H9 (cell line): ENCODE data around the gene SH2D3C. TPM values are rescaled to one million over a fixed set of nuclear protein-coding genes. Genes with fewer than 3 reads are reported as not detected.
A peak's percentile ranks its signal among the peaks of the same experiment; 100 is the strongest.

Experiments used
- DNase-seq: peaks from one replicate; pipeline ENCODE4 v3.0.0-alpha.2; 2017
- H2AFZ ChIP-seq: one replicate; pipeline ENCODE4 v1.6.1; 2013; ENCODE audit warnings: mild to moderate bottlenecking, low read length, control low read depth, moderate library complexity
- H2AK5ac ChIP-seq: 2 replicates; pipeline ENCODE4 v1.6.1; 2013; ENCODE audit warnings: low read length, control low read depth, mixed read lengths; ENCODE audit not compliant: insufficient read length
- H2BK120ac ChIP-seq: one replicate; pipeline ENCODE4 v1.6.1; 2013; ENCODE audit warnings: low read depth, mild to moderate bottlenecking, low read length, control low read depth, inconsistent platforms; ENCODE audit not compliant: poor library complexity, severe bottlenecking
- H2BK12ac ChIP-seq: 2 replicates; pipeline ENCODE4 v1.6.1; 2013; ENCODE audit warnings: low read length, control low read depth, mixed read lengths, low read depth; ENCODE audit not compliant: insufficient read length
- H2BK15ac ChIP-seq: 2 replicates; pipeline ENCODE4 v1.6.1; 2013; ENCODE audit warnings: low read depth, low read length, control low read depth
- H2BK20ac ChIP-seq: one replicate; pipeline ENCODE4 v1.6.1; 2013; ENCODE audit warnings: low read depth, mild to moderate bottlenecking, low read length, control low read depth, inconsistent platforms; ENCODE audit not compliant: poor library complexity, severe bottlenecking
- H2BK5ac ChIP-seq: 2 replicates; pipeline ENCODE4 v1.6.1; 2013; ENCODE audit warnings: low read length, control low read depth, mixed read lengths; ENCODE audit not compliant: insufficient read length
- H3K14ac ChIP-seq: 2 replicates; pipeline ENCODE4 v1.6.1; 2013; ENCODE audit warnings: low read length, control low read depth; ENCODE audit not compliant: insufficient read depth
- H3K18ac ChIP-seq: 2 replicates; pipeline ENCODE4 v1.6.1; 2013; ENCODE audit warnings: low read depth, mild to moderate bottlenecking, mixed read lengths, low read length, control low read depth; ENCODE audit not compliant: insufficient read length
- H3K23ac ChIP-seq: 2 replicates; pipeline ENCODE4 v1.6.1; 2013; ENCODE audit warnings: low read length, control low read depth, mixed read lengths, low read depth; ENCODE audit not compliant: insufficient read length
- H3K23me2 ChIP-seq: 2 replicates; pipeline ENCODE4 v1.6.1; 2013; ENCODE audit warnings: low read depth, mild to moderate bottlenecking, mixed read lengths, low read length, control low read depth; ENCODE audit not compliant: insufficient read length, poor library complexity, severe bottlenecking
- H3K27ac ChIP-seq: 2 replicates; pipeline ENCODE4 v1.5.1; 2013; ENCODE audit warnings: low read length, control low read depth, mixed read lengths, low read depth; ENCODE audit not compliant: insufficient read length
- H3K27me3 ChIP-seq: 2 replicates; pipeline ENCODE4 v1.6.1; 2013; ENCODE audit warnings: low read length, control low read depth, inconsistent platforms; ENCODE audit not compliant: insufficient read depth
- H3K4ac ChIP-seq: 2 replicates; pipeline ENCODE4 v1.6.1; 2013; ENCODE audit warnings: low read depth, mild to moderate bottlenecking, control low read depth, inconsistent platforms, low read length, moderate library complexity
- H3K4me1 ChIP-seq: 2 replicates; pipeline ENCODE4 v1.6.1; 2013; ENCODE audit warnings: low read length, control low read depth, inconsistent platforms; ENCODE audit not compliant: insufficient read depth
- H3K4me2 ChIP-seq: 2 replicates; pipeline ENCODE4 v1.6.1; 2013; ENCODE audit warnings: low read length, control low read depth, mixed read lengths; ENCODE audit not compliant: insufficient read length, insufficient read depth
- H3K56ac ChIP-seq: 2 replicates; pipeline ENCODE4 v1.6.1; 2013; ENCODE audit warnings: low read depth, mild to moderate bottlenecking, mixed read lengths, low read length, control low read depth; ENCODE audit not compliant: insufficient read length
- H3K79me1 ChIP-seq: 2 replicates; pipeline ENCODE4 v1.6.1; 2013; ENCODE audit warnings: low read depth, mild to moderate bottlenecking, moderate library complexity, low read length, control low read depth, inconsistent platforms; ENCODE audit not compliant: insufficient read depth, poor library complexity, severe bottlenecking
- H3K79me2 ChIP-seq: 2 replicates; pipeline ENCODE4 v1.6.1; 2013; ENCODE audit warnings: low read length, control low read depth, inconsistent platforms; ENCODE audit not compliant: insufficient read depth
- H3K9ac ChIP-seq: 2 replicates; pipeline ENCODE4 v1.6.1; 2013; ENCODE audit warnings: low read length, control low read depth, mixed read lengths; ENCODE audit not compliant: insufficient read length; ENCODE audit errors: extremely low read depth
- H3K9me3 ChIP-seq: one replicate; pipeline ENCODE4 v1.6.1; 2013; ENCODE audit warnings: low read depth, low read length, inconsistent platforms; ENCODE audit not compliant: control insufficient read depth
- H3T11ph ChIP-seq: one replicate; pipeline ENCODE4 v1.6.1; 2013; ENCODE audit warnings: mild to moderate bottlenecking, low read length, control low read depth, inconsistent platforms
- H4K20me1 ChIP-seq: one replicate; pipeline ENCODE4 v1.6.1; 2013; ENCODE audit not compliant: control insufficient read depth, insufficient read length, insufficient read depth
- H4K5ac ChIP-seq: 2 replicates; pipeline ENCODE4 v1.6.1; 2013; ENCODE audit warnings: low read depth, mild to moderate bottlenecking, mixed read lengths, low read length, control low read depth; ENCODE audit not compliant: insufficient read length
- H4K8ac ChIP-seq: replicated peaks from 2 replicates; pipeline ENCODE4 v1.6.1; 2013; ENCODE audit warnings: low read length, control low read depth, mixed read lengths, low read depth; ENCODE audit not compliant: insufficient read length
- H4K91ac ChIP-seq: 2 replicates; pipeline ENCODE4 v1.6.1; 2013; ENCODE audit warnings: low read depth, mild to moderate bottlenecking, moderate library complexity, mixed read lengths, low read length, control low read depth; ENCODE audit not compliant: insufficient read length
- H3K27ac Mint-ChIP-seq, 3 experiments: 2 replicates in 2 of 3; 3 replicates in 1 of 3; pipeline ENCODE4 v1.8.0; 2020 to 2021; ENCODE audit warnings: mixed read lengths in 3 of 3, mild to moderate bottlenecking in 1 of 3, moderate library complexity in 1 of 3
- H3K27me3 Mint-ChIP-seq: 2 replicates; pipeline ENCODE4 v1.8.0; 2021; ENCODE audit warnings: low read depth, mild to moderate bottlenecking, moderate library complexity, mixed read lengths
- H3K36me3 Mint-ChIP-seq, 3 experiments: 2 replicates in 2 of 3; 3 replicates in 1 of 3; pipeline ENCODE4 v1.8.0; 2020 to 2021; ENCODE audit warnings: low read depth in 3 of 3, mixed read lengths in 3 of 3; ENCODE audit not compliant: insufficient read depth in 1 of 3
- H3K4me1 Mint-ChIP-seq, 2 experiments: 2 replicates each; pipeline ENCODE4 v1.8.0; 2020; ENCODE audit warnings: mixed read lengths in 2 of 2
- H3K4me3 Mint-ChIP-seq, 2 experiments: 2 replicates in 1 of 2; 3 replicates in 1 of 2; pipeline ENCODE4 v1.8.0; 2020 to 2021; ENCODE audit warnings: mild to moderate bottlenecking in 2 of 2, mixed read lengths in 2 of 2, moderate library complexity in 1 of 2
- H3K9me3 Mint-ChIP-seq, 2 experiments: 2 replicates in 1 of 2; 3 replicates in 1 of 2; pipeline ENCODE4 v1.8.0; 2020; ENCODE audit warnings: mild to moderate bottlenecking in 2 of 2, mixed read lengths in 2 of 2, moderate library complexity in 1 of 2
- WGBS: extraction: QIAGEN DNeasy Blood & Tissue Kit; methylation state at CpG from one replicate; pipeline ENCODE4 v1.1.7; 2013; ENCODE audit warnings: missing lambda C conversion rate, low lambda C conversion rate, mixed read lengths; ENCODE audit not compliant: insufficient read length; ENCODE audit errors: extremely low coverage; 5-methylcytosine and 5-hydroxymethylcytosine counted together
- total RNA-seq: library from RNA; stranded (reverse); gene quantifications from 2 replicates; pipeline ENCODE4 v1.2.1, GENCODE V29; 2021
- TF ChIP-seq, protein P1 (sequence below): fragments of 200-600 bp; sonication (generic); conservative IDR thresholded peaks from 3 replicates; pipeline ENCODE4 v1.8.0; 2021; ENCODE audit warnings: antibody characterized with exemption, mild to moderate bottlenecking

The SH2D3C gene
- total RNA-seq, 1 experiment from 2014 or later, result 1.7 TPM

GRCh38 chr9:127756233-127756632 is 22.2 kb downstream of the SH2D3C start:
- H2AFZ ChIP-seq, result no peak overlapping the region
- no peak overlapping the region for H3K4ac ChIP-seq
- H3K23me2 ChIP-seq, result peaks cover 6% of the 10 kb centered on the region
- no peaks in the 10 kb centered on the region; the same call in 1 of the 2 replicates for H3K27me3 ChIP-seq
- no peak overlapping the region for H4K5ac ChIP-seq
- H3K4me1 Mint-ChIP-seq, result peaks cover 5 to 9% of the 10 kb centered on the region in 2 experiments; a peak in 3 of 4 replicates
- H3K56ac ChIP-seq, result no peak overlapping the region
- H2BK120ac ChIP-seq, result no peak overlapping the region
- no peak overlapping the region for H3K9ac ChIP-seq
- no peak overlapping the region for H4K8ac ChIP-seq
- H2BK15ac ChIP-seq, result no peak overlapping the region
- H3K18ac ChIP-seq, result no peak overlapping the region
- no peaks in the 10 kb centered on the region for H4K20me1 ChIP-seq
- DNase-seq, result no peak
- peak overlapping the region in 1 of 2 experiments; percentile 76; a peak in 1 of 5 replicates for H3K4me3 Mint-ChIP-seq
- no peak overlapping the region for H3K27ac ChIP-seq
- H4K91ac ChIP-seq, result no peak overlapping the region
- no peak overlapping the region for H2BK5ac ChIP-seq
- H2BK12ac ChIP-seq, result no peak overlapping the region
- H2AK5ac ChIP-seq, result no peak overlapping the region
- H3K9me3 ChIP-seq, result no peaks in the 10 kb centered on the region
- no peak overlapping the region for H3K4me2 ChIP-seq
- H3K23ac ChIP-seq, result no peak overlapping the region
- no peaks in the 10 kb centered on the region for H3K36me3 Mint-ChIP-seq
- no peaks in the 10 kb centered on the region for H3K9me3 Mint-ChIP-seq
- H3K14ac ChIP-seq, result no peak overlapping the region
- TF ChIP-seq, protein P1, sequence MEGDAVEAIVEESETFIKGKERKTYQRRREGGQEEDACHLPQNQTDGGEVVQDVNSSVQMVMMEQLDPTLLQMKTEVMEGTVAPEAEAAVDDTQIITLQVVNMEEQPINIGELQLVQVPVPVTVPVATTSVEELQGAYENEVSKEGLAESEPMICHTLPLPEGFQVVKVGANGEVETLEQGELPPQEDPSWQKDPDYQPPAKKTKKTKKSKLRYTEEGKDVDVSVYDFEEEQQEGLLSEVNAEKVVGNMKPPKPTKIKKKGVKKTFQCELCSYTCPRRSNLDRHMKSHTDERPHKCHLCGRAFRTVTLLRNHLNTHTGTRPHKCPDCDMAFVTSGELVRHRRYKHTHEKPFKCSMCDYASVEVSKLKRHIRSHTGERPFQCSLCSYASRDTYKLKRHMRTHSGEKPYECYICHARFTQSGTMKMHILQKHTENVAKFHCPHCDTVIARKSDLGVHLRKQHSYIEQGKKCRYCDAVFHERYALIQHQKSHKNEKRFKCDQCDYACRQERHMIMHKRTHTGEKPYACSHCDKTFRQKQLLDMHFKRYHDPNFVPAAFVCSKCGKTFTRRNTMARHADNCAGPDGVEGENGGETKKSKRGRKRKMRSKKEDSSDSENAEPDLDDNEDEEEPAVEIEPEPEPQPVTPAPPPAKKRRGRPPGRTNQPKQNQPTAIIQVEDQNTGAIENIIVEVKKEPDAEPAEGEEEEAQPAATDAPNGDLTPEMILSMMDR, result no peak
- no peak overlapping the region for H3K27ac Mint-ChIP-seq
- H3K79me1 ChIP-seq, result no peaks in the 10 kb centered on the region
- no CpG with 5 or more reads among the region's 3 CpGs for WGBS
- H3K79me2 ChIP-seq, result no peaks in the 10 kb centered on the region
- peaks cover 52% of the 10 kb centered on the region for H3K27me3 Mint-ChIP-seq
- no peak overlapping the region for H2BK20ac ChIP-seq
- H3K4me1 ChIP-seq, result peaks cover 3% of the 10 kb centered on the region; the same call in 1 of the 2 replicates
- H3T11ph ChIP-seq, result no peak overlapping the region
